GM12872 (cell line): ENCODE results near the gene PER1.

Source experiments
- TF ChIP-seq, protein P1 (sequence below): IDR thresholded peaks from 3 replicates; pipeline ENCODE4 v1.5.1; 2011; ENCODE audit warnings: low read depth, mild to moderate bottlenecking, low read length, moderate library complexity; ENCODE audit not compliant: insufficient read depth

The PER1 gene

DNA sequence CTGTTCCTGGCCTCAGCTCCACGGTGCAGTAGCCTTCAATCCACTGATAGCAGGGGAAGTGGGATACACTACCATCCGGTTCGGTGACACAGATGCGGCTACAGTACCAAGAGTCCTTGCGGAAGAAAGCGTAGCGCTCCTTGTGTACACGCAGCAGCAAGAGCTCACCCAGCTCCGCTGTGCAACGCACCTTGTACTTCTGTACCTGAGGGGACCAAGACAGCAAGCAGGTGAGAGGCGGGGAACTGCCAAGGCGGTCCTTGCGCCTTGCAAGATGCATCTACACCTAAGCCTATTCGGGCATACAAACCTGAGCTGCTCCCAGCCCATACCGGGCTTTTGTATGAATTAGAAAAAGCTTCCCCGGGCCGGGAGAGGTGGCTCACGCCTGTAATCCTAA lies 35.4 kb downstream of the PER1 start:
- TF ChIP-seq, protein P1, sequence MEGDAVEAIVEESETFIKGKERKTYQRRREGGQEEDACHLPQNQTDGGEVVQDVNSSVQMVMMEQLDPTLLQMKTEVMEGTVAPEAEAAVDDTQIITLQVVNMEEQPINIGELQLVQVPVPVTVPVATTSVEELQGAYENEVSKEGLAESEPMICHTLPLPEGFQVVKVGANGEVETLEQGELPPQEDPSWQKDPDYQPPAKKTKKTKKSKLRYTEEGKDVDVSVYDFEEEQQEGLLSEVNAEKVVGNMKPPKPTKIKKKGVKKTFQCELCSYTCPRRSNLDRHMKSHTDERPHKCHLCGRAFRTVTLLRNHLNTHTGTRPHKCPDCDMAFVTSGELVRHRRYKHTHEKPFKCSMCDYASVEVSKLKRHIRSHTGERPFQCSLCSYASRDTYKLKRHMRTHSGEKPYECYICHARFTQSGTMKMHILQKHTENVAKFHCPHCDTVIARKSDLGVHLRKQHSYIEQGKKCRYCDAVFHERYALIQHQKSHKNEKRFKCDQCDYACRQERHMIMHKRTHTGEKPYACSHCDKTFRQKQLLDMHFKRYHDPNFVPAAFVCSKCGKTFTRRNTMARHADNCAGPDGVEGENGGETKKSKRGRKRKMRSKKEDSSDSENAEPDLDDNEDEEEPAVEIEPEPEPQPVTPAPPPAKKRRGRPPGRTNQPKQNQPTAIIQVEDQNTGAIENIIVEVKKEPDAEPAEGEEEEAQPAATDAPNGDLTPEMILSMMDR, result no peak

DNA sequence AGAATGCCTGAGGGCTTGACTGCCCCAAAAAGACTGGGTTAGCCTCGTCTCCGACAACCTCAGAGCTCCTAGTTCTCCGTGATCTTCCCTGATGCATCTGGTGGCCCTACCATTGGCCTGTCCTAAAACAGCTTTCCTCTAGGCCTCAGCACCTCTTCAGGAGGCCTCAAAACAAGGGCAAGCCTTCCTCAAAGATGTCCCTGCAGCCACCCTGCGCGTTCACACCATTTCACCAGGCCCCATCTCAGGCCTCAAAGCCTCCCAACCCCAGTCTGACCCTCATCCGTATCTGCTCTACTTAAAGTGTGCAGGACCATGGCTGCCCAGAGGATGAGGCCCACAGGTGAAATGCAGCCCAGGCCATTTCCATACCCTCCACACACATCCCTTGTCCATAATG lies 41.3 kb downstream of the PER1 start:
- TF ChIP-seq, protein P1, result no peak

DNA sequence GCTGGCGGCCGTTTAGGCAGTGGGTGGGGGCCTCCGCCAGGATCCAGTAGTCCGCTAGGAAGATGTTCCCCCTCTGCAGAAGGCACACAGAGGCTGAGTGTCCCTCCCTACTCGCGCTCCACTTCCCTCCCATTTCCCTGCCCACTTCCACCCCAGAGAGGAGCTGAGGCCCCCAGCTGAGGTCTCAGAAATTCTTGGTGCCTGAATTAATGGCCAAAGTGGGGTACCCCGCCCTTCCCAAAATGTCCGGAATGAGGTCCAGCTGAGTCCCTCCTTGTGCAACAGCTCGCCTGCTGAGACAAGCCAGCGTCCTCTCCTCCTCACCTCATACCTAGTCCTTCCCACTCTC lies 41.8 kb downstream of the PER1 start:
- TF ChIP-seq, protein P1, result no peak

GRCh38 chr17:8109661-8110455 lies 42.3 kb downstream of the PER1 start:
- TF ChIP-seq, protein P1, result peak; percentile 96

DNA sequence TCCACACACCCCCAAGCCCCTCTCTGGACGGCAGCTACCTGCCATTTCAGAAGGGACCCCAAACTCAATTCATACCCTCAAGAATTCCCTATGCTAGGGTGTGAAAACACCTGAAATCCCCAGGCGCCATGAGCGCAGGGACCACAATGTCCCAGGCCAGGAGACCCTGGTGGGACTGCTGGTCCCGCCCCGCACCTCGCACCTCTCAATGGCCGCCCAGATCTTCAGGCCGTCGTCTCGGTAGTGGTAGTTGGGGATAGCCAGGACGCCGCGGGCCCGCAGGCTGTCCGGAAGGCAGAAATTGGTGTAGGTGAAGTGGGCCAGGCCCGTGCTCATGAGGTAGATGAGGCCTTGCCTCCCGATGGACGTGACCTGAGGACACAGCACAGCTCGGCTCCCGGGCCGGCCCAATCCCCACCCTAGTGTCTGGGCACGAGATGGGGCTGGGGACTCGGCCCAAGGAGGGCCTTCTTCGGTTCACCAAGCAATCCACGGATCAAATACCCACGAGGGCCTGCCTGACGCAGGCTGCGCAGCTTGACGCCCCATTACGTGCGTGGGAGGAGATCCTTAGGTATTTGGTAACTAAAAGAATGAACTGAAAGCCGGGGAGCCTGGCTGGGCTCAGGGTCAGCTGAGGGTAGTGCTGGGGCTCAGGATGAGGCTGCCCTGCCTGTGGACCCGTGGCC lies 43.1 kb downstream of the PER1 start:
- TF ChIP-seq, protein P1, result no peak

- TF ChIP-seq, protein P1, result no peak
Measured at GRCh38 chr17:8105957-8106398, 46.2 kb downstream of the PER1 start.

DNA sequence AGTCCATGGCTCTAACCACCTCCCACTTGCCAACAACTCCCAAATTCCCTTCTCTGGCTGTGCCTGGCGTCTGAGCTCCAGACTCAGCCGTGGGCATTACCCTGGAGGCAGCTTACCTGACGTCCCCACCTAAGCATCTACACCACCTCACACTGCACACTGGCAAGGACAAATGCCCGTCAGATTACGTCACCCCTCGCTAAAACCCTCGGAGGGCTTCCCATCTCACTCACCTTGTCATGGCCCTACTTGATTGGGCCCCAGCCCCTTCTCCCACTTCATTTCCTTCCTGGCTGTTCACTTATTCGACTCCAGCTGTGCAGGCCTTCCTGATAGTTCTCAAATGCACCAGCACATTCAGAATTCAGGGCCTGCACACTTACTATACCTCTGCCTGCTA lies 47.3 kb downstream of the PER1 start:
- TF ChIP-seq, protein P1, result no peak
